GM12801 (cell line): Measurements from ENCODE around the gene ARPC4.

Experiments used
- CTCF ChIP-seq: IDR thresholded peaks from one replicate; pipeline ENCODE4 v1.5.1; 2011; ENCODE audit warnings: control low read depth; ENCODE audit not compliant: insufficient read length; ENCODE audit errors: extremely low read depth

The ARPC4 gene

DNA sequence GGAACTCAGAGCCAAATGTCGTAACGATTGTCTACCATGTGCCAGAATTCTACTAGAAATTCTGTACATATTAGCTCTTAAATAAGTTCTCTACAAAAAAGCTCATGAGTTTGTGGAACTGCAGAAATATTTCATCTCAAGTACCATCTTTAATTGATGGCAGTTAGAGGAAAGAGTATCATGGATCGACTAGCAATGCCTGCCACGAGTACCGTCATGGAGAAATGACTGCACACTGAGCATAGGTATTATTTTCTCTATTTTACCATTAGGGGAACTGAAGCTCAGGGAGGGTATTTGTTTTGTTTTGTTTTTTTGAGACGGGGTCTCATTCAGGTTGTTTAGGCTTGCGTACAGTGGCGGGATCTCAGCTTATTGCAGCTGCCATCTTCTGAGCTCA, 48.1 kb downstream of the ARPC4 start:
- no peak for TF ChIP-seq CTCF

GRCh38 chr3:9843715-9844438, 51.0 kb downstream of the ARPC4 start, which contains the start of gene RPUSD3:
RPUSD3 (minus strand) TSS chr3:9844008; CDS start chr3:9843990, 18 bp downstream.
- TF ChIP-seq CTCF = no peak

DNA sequence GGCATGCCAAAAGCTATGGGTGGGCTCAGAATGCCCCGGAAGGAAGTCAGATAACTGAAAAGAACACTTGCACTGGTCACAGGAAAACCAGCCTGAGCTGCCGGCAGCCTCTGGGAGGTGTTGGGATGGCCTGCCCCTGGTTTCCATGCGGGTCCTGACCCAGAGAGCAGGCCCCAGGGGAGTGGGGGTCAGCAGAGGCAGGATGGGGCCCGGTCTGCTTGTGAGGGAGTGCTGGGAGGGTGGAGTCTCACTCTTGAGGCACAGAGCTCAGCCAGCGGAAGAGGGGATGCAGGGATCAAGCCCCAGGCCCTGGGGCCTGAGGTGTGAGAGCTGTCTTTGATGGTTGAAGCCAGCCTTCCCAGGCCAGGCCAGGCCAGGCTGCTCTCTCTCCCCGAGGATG, 53.3 kb downstream of the ARPC4 start:
- no peak for TF ChIP-seq CTCF

- TF ChIP-seq CTCF = no peak
These were observed 54.1 kb downstream of the ARPC4 start for GRCh38 chr3:9846931-9847488.

DNA sequence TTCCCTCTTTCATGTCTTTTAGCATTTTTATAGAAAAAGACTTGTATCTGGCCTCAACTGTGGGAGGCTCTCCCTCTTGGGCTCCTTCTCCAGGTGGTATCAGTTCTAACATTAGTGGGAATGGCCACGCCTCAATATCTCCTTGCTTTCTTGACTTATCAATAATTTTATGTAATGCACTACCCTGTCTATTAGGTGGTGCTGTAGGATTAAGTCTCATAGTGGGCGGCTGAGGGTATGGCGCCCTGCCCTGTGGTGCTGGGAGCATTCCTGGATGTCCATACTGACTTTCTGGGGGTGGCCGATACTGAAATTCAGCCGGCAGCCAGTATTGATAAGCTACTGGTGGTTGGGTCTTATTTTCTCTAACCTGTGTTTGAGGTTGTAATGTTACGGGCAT, 59.6 kb downstream of the ARPC4 start:
- no peak for TF ChIP-seq CTCF

GRCh38 chr3:9855594-9855993, 62.7 kb downstream of the ARPC4 start:
- no peak for TF ChIP-seq CTCF
